Mucosa of gallbladder (tissue), 1 donor: ENCODE measurements around the gene PTPRN2. TPM values are rescaled to one million over a fixed set of nuclear protein-coding genes. Genes with fewer than 3 reads are reported as not detected.

Experiments used
- DNase-seq: peaks from one replicate; pipeline ENCODE4 v3.0.0-alpha.2; 2020; ENCODE audit warnings: low spot score
- total RNA-seq: library from RNA; stranded (reverse); gene quantifications from one replicate; pipeline ENCODE4 v1.2.1, GENCODE V29; 2021
- donor health status: DM: no; HTN: no; CAD: no.

PTPRN2 gene
- total RNA-seq, 1 donor from 2014 or later: 11.9 TPM

- DNase-seq: no peak
These were observed 1042.5 kb downstream of the PTPRN2 start for GRCh38 chr7:157544980-157545680.

GRCh38 chr7:157544226-157544625 is 1043.4 kb downstream of the PTPRN2 start:
- no peak for DNase-seq

GRCh38 chr7:157543791-157544190 is 1043.8 kb downstream of the PTPRN2 start:
- no peak for DNase-seq

GRCh38 chr7:157543276-157543675 is 1044.3 kb downstream of the PTPRN2 start:
- DNase-seq: no peak

- DNase-seq: no peak
These were observed 1045.3 kb downstream of the PTPRN2 start for GRCh38 chr7:157542068-157543021.

- no peak for DNase-seq
These were observed 1046.1 kb downstream of the PTPRN2 start for GRCh38 chr7:157541295-157542067.

- DNase-seq: no peak
These were observed 1046.9 kb downstream of the PTPRN2 start for GRCh38 chr7:157540606-157541294.

- DNase-seq: no peak
These were observed 1047.6 kb downstream of the PTPRN2 start for GRCh38 chr7:157540020-157540419.

- DNase-seq: no peak
These were observed 1048.1 kb downstream of the PTPRN2 start for GRCh38 chr7:157539521-157539920.

GRCh38 chr7:157538735-157539134 is 1048.9 kb downstream of the PTPRN2 start:
- DNase-seq: no peak

- no peak for DNase-seq
These were observed 1049.3 kb downstream of the PTPRN2 start for GRCh38 chr7:157538321-157538720.

GRCh38 chr7:157537056-157537455 is 1050.6 kb downstream of the PTPRN2 start:
- no peak for DNase-seq

- DNase-seq: no peak
These were observed 1055.6 kb downstream of the PTPRN2 start for GRCh38 chr7:157532068-157532467.

- no peak for DNase-seq
These were observed 1057.7 kb downstream of the PTPRN2 start for GRCh38 chr7:157529768-157530560.

GRCh38 chr7:157528785-157529341 is 1058.8 kb downstream of the PTPRN2 start:
- DNase-seq: no peak

- DNase-seq: no peak
These were observed 1059.9 kb downstream of the PTPRN2 start for GRCh38 chr7:157527686-157528085.

GRCh38 chr7:157526913-157527634 is 1060.5 kb downstream of the PTPRN2 start:
- DNase-seq: no peak

GRCh38 chr7:157526005-157526912 is 1061.4 kb downstream of the PTPRN2 start:
- no peak for DNase-seq
